ENCODE measurements around the gene CHST11. TPM values are rescaled to one million over a fixed set of nuclear protein-coding genes. Genes with fewer than 3 reads are reported as not detected.

CHST11 gene
- total RNA-seq, 2 donors from 2014 or later = 4.6 to 14.5 TPM

- Histone ChIP-seq H3K9me3 (no peaks in the 10 kb centered on the region), H3K4me1 (peaks cover 26% of the 10 kb centered on the region), H3K36me3 (replicated peaks in 1 of 2; ENCODE audit: insufficient read depth in 1 of 2, low read depth in 2 of 2) (no peaks in the 10 kb centered on the region), H3K4me3 (no peak overlapping the region), H3K27me3 (no peaks in the 10 kb centered on the region), H3K27ac (no peak overlapping the region)
- TF ChIP-seq POLR2A (IDR thresholded peaks at IDR 0.05) (no peak), CTCF (IDR thresholded peaks at IDR 0.05) (no peak)
- WGBS, 2 donors = 94 to 100% methylated on average over 2 of the region's 2 CpGs
- intact Hi-C loops (cut with DNase I) = no loop called here
- ATAC-seq (no peak), DNase-seq (no peak)
Measured at GRCh38 chr12:104602896-104603295, 146.1 kb downstream of the CHST11 start.

GRCh38 chr12:104603545-104603973 is 146.8 kb downstream of the CHST11 start:
- no peak for ATAC-seq

GRCh38 chr12:104604070-104604994 is 147.6 kb downstream of the CHST11 start:
- TF ChIP-seq CTCF (IDR thresholded peaks at IDR 0.05) = no peak
- no peak for TF ChIP-seq POLR2A (IDR thresholded peaks at IDR 0.05)
- Histone ChIP-seq H3K9me3 (no peaks in the 10 kb centered on the region), H3K4me1 (peaks cover 15% of the 10 kb centered on the region), H3K36me3 (replicated peaks in 1 of 2; ENCODE audit: insufficient read depth in 1 of 2, low read depth in 2 of 2) (no peaks in the 10 kb centered on the region), H3K4me3 (no peak overlapping the region), H3K27me3 (no peaks in the 10 kb centered on the region), H3K27ac (peak overlapping the region in 3 of 4 donors; percentile 15 to 32 (median 20))
- WGBS, 2 donors = 63 to 69% methylated on average over 10 of the region's 10 CpGs
- intact Hi-C loops (cut with DNase I) = no loop called here
- ATAC-seq (peak; percentile 74), DNase-seq (peak; percentile 40 to 76 (median 63))

More at GRCh38 chr12:104603545-104603973, 146.8 kb downstream of the CHST11 start:
- Histone ChIP-seq H3K4me1 (peaks cover 23% of the 10 kb centered on the region), H3K9me3 (no peaks in the 10 kb centered on the region), H3K4me3 (no peak overlapping the region), H3K36me3 (replicated peaks in 1 of 2; ENCODE audit: insufficient read depth in 1 of 2, low read depth in 2 of 2) (no peaks in the 10 kb centered on the region), H3K27ac (peak overlapping the region in 3 of 4 donors; percentile 15 to 32 (median 20)), H3K27me3 (no peaks in the 10 kb centered on the region)
- DNase-seq = no peak
- WGBS, 2 donors = 100% methylated on average over 1 of the region's 1 CpG
- TF ChIP-seq POLR2A (IDR thresholded peaks at IDR 0.05) = no peak
- TF ChIP-seq CTCF (IDR thresholded peaks at IDR 0.05) = no peak
- intact Hi-C loops (cut with DNase I) = no loop called here

GRCh38 chr12:104604995-104605675 is 148.4 kb downstream of the CHST11 start:
- Histone ChIP-seq H3K27me3 (no peaks in the 10 kb centered on the region), H3K9me3 (no peaks in the 10 kb centered on the region), H3K4me3 (no peak overlapping the region), H3K36me3 (replicated peaks in 1 of 2; ENCODE audit: insufficient read depth in 1 of 2, low read depth in 2 of 2) (no peaks in the 10 kb centered on the region), H3K4me1 (peaks cover 7% of the 10 kb centered on the region), H3K27ac (peak overlapping the region in 2 of 4 donors; percentile 15 to 32)
- ATAC-seq = no peak
- TF ChIP-seq CTCF (IDR thresholded peaks at IDR 0.05) (no peak), POLR2A (IDR thresholded peaks at IDR 0.05) (no peak)
- DNase-seq = no peak
- 91 to 96% methylated on average over 16 of the region's 16 CpGs for WGBS, 2 donors
- intact Hi-C loops (cut with DNase I) = no loop called here
